NT2/D1 (cell line): ENCODE measurements around the gene GALNT5.

Source experiments
- DNase-seq: peaks from one replicate; pipeline ENCODE4 v3.0.0-alpha.2; 2011; ENCODE audit warnings: low read depth, low spot score
- H3K27me3 ChIP-seq: 2 replicates; pipeline ENCODE4 v1.6.0; 2011; ENCODE audit warnings: mild to moderate bottlenecking; ENCODE audit not compliant: insufficient read length, insufficient read depth
- H3K36me3 ChIP-seq: 2 replicates; pipeline ENCODE4 v1.6.1; 2011; ENCODE audit warnings: mild to moderate bottlenecking, low read length, mixed read lengths; ENCODE audit not compliant: insufficient read depth, insufficient read length
- H3K4me1 ChIP-seq: 2 replicates; pipeline ENCODE4 v1.5.1; 2011; ENCODE audit not compliant: insufficient read depth, insufficient read length
- H3K4me3 ChIP-seq: 2 replicates; pipeline ENCODE4 v1.5.1; 2011; ENCODE audit warnings: low read depth; ENCODE audit not compliant: insufficient read length
- H3K9ac ChIP-seq: 2 replicates; pipeline ENCODE4 v1.6.0; 2011; ENCODE audit warnings: low read depth; ENCODE audit not compliant: insufficient read length
- H3K9me3 ChIP-seq: 2 replicates; pipeline ENCODE4 v1.5.1; 2011; ENCODE audit warnings: mild to moderate bottlenecking, low read length; ENCODE audit not compliant: insufficient read depth
- SUZ12 ChIP-seq: IDR thresholded peaks from 2 replicates; pipeline ENCODE4 v1.6.1; 2011; ENCODE audit not compliant: insufficient read length, insufficient read depth; ENCODE audit errors: extremely low read depth
- YY1 ChIP-seq: IDR thresholded peaks from 2 replicates; pipeline ENCODE4 v1.6.1; 2011; ENCODE audit not compliant: insufficient read length, insufficient read depth
- ZNF274 ChIP-seq: IDR thresholded peaks from 2 replicates; pipeline ENCODE4 v1.6.1; 2011; ENCODE audit warnings: mild to moderate bottlenecking, low read depth, low read length

Gene GALNT5

DNA sequence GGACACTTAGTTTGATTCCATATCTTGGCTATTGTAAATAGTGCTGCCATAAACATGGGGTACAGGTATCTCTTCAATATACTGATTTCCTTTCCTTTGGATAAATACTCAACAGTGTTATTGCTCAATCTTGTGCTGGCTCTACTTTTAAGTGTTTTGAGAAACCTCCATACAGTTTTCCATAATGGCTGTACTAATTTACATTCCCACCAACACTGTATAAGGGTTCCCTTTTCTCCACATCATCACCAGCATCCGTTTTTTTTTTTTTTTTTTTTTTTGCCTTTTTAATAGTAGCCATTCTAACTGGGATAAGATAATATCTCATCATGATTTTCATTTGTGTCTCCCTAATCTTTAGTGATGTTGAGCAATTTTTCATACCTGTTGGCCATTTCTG is 29.9 kb upstream of the GALNT5 start:
- H3K9ac ChIP-seq: no peak overlapping the region
- H3K36me3 ChIP-seq: no peaks in the 10 kb centered on the region
- no peaks in the 10 kb centered on the region for H3K27me3 ChIP-seq
- H3K4me1 ChIP-seq: no peaks in the 10 kb centered on the region
- TF ChIP-seq ZNF274 (no peak), SUZ12 (no peak), YY1 (no peak)
- no peaks in the 10 kb centered on the region for H3K9me3 ChIP-seq
- no peak for DNase-seq
- H3K4me3 ChIP-seq: no peak overlapping the region

DNA sequence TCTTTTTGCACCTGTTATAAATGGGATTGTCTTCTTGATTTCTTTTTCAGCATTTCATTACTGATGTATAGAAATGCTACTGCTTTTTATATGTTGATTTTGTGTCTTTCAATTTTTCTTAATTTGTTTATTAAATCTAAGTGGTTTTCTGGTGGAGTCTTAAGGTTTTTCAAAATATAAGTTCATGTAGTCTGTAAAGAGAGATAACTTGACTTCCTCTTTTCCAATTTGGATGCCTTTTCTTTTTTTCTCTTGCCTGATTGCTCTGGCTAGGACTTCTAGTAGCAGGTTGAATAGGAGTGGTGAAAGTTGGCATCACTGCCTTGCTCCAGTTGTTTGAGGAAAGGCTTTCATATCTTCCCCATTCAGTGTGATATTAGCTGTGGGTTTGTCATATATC is 28.6 kb upstream of the GALNT5 start:
- DNase-seq: no peak
- TF ChIP-seq YY1 (no peak), ZNF274 (no peak), SUZ12 (no peak)
- Histone ChIP-seq H3K4me3 (no peak overlapping the region), H3K27me3 (no peaks in the 10 kb centered on the region), H3K9ac (no peak overlapping the region), H3K9me3 (no peaks in the 10 kb centered on the region), H3K4me1 (no peaks in the 10 kb centered on the region), H3K36me3 (no peaks in the 10 kb centered on the region)

DNA sequence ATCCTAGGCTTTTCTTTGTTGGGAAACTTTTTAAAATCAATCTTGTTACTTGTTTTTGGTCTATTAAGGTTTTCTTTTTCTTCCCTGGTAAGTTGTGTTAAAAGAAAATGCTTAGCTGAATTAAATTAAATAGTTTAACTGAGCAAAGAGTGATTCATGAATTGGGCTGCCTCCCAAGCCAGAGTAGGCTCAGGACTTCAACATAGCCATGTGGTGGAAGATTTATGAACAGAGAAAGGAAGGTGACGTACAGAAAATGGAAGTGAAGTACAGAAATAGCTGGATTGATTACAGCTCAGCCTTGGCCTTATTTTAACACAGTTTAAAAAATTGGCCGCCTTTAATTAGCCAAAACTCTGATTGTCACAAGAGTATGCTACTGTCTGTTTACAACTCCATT is 27.9 kb upstream of the GALNT5 start:
- Histone ChIP-seq H3K36me3 (no peaks in the 10 kb centered on the region), H3K27me3 (no peaks in the 10 kb centered on the region), H3K4me1 (no peaks in the 10 kb centered on the region), H3K9me3 (no peaks in the 10 kb centered on the region), H3K9ac (no peak overlapping the region), H3K4me3 (no peak overlapping the region)
- no peak for DNase-seq
- TF ChIP-seq SUZ12 (no peak), ZNF274 (no peak), YY1 (no peak)

DNA sequence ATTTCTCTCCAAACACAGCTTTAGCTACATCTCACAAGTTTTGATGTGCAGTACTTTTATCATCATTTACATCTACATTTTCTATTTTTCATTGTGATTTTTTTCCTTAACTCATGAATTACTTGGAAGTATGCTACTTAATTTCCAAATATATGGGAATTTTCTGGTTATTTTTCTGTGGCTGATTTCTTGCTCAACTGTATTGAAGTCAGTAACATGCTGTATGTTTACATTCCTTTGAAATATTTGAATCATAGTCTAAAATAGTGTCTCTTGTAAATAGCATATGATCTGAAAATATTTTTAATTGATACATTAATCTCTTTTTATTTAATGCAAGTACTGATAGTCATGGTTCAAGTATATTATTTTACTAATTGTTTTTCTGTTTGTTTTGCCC is 26.0 kb upstream of the GALNT5 start:
- Histone ChIP-seq H3K36me3 (no peaks in the 10 kb centered on the region), H3K9ac (no peak overlapping the region), H3K4me3 (no peak overlapping the region), H3K4me1 (no peaks in the 10 kb centered on the region), H3K27me3 (no peaks in the 10 kb centered on the region), H3K9me3 (no peaks in the 10 kb centered on the region)
- TF ChIP-seq SUZ12: no peak
- no peak for TF ChIP-seq ZNF274
- no peak for TF ChIP-seq YY1
- DNase-seq: no peak

DNA sequence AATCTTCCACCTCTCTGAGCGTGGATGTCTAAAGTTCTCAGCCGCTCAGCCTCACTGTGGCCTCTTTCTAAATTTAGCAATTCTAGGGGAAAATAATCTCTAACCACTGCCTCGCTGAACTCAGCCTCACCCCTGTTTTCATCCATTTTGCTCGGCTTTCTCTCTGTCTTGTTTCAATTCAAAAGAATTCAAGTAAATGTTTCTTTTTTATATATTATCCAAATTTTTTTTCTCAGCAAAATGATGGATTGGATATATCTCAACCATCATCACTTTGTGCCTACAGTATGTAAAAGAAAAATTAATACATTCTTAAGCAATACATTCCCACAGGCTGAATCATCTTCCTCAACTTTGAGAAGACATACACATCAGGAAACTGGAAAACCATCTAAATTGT is 24.0 kb upstream of the GALNT5 start:
- Histone ChIP-seq H3K9ac (no peak overlapping the region), H3K4me3 (no peak overlapping the region), H3K27me3 (no peaks in the 10 kb centered on the region), H3K9me3 (no peaks in the 10 kb centered on the region), H3K36me3 (no peaks in the 10 kb centered on the region), H3K4me1 (no peaks in the 10 kb centered on the region)
- no peak for DNase-seq
- TF ChIP-seq SUZ12 (no peak), ZNF274 (no peak), YY1 (no peak)

DNA sequence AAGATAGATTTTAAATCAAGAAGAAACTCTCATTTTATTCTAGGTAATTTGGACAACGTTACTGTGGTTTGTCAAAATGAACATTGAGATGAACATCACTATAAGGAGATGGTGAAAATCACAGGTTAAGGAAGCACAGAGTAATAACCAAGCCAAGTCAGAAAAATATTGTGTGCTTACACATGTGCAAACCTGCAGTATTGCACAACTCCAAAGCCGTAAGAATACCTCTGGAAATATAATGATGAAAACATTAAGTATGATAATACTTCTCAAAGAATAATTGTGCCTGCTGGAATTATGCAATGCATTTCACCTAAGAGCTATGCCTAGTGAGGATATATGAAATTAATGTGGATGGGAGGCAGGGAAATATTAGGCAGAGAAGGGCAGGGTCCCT is 21.1 kb upstream of the GALNT5 start:
- Histone ChIP-seq H3K9ac (no peak overlapping the region), H3K4me3 (no peak overlapping the region), H3K9me3 (no peaks in the 10 kb centered on the region), H3K36me3 (no peaks in the 10 kb centered on the region), H3K4me1 (no peaks in the 10 kb centered on the region), H3K27me3 (no peaks in the 10 kb centered on the region)
- TF ChIP-seq ZNF274: no peak
- no peak for TF ChIP-seq YY1
- TF ChIP-seq SUZ12: no peak
- no peak for DNase-seq

DNA sequence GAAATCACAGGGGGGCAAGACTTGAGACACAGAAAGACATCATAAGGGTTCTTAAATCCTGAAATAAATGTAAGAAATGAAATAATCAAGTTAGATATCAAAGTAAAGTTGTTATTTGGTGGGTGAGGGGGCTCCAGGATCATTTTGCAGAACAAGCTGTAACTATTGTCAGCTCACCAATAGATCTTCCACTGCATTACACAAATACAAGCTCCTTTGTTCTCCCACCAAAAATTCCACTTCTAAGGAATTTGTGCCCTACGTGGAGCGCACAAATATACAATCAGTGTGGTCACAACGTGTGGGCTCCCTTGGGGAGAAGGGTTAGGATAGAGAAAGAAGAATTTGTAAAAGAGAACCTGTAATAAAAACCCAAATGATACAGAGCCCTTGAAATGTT is 19.2 kb upstream of the GALNT5 start:
- Histone ChIP-seq H3K9me3 (no peaks in the 10 kb centered on the region), H3K4me1 (no peaks in the 10 kb centered on the region), H3K36me3 (no peaks in the 10 kb centered on the region), H3K27me3 (no peaks in the 10 kb centered on the region), H3K4me3 (no peak overlapping the region), H3K9ac (no peak overlapping the region)
- TF ChIP-seq YY1 (no peak), ZNF274 (no peak), SUZ12 (no peak)
- DNase-seq: no peak

DNA sequence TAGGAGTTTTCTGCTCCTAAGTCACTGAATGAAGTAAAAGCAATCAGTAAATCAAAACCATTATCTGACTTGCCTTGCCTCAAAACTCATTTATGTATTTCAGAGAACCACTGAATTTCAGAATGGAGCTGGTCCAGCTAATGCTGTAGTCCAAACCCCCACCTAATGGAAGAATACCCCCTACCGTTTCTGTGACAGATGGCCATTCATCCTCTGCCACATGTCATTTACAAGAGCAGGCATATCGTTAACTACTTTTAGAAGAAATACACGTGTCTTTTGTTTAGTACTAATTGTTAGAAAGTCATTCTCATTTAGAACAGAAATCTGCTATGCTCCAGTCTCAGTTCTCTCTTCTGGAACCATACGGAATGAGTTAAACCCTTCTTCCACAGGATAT is 12.8 kb upstream of the GALNT5 start:
- Histone ChIP-seq H3K9me3 (no peaks in the 10 kb centered on the region), H3K9ac (no peak overlapping the region), H3K36me3 (no peaks in the 10 kb centered on the region), H3K4me3 (no peak overlapping the region), H3K27me3 (no peaks in the 10 kb centered on the region), H3K4me1 (peaks cover 3% of the 10 kb centered on the region)
- no peak for TF ChIP-seq ZNF274
- no peak for TF ChIP-seq YY1
- no peak for TF ChIP-seq SUZ12
- DNase-seq: no peak
